HG03064 (cell line): ENCODE data around the gene C11orf86.
"Not testable (repeated sequence)": the region's sequence is repeated elsewhere in the genome, so short reads cannot be mapped to it uniquely, and the experiment has no call there.

Source experiments
- ATAC-seq: cut with Tn5 transposase; IDR thresholded peaks from one replicate; pipeline ENCODE4 v1.9.1; 2021; ENCODE audit warnings: low read depth; ENCODE audit not compliant: unreplicated experiment

The C11orf86 gene

GRCh38 chr11:66987924-66988637 lies 13.0 kb downstream of the C11orf86 start:
- ATAC-seq = no peak

GRCh38 chr11:66988741-66989140 lies 13.6 kb downstream of the C11orf86 start:
- ATAC-seq = not testable (repeated sequence)

GRCh38 chr11:66989360-66989759 lies 14.3 kb downstream of the C11orf86 start:
- not testable (repeated sequence) for ATAC-seq

GRCh38 chr11:66992041-66992440 lies 16.9 kb downstream of the C11orf86 start:
- ATAC-seq = no peak

- ATAC-seq = no peak
These were observed 21.6 kb downstream of the C11orf86 start for GRCh38 chr11:66996609-66997273.

- no peak for ATAC-seq
These were observed 24.5 kb downstream of the C11orf86 start for GRCh38 chr11:66999555-66999954.

GRCh38 chr11:67001332-67001731 lies 26.2 kb downstream of the C11orf86 start:
- no peak for ATAC-seq

GRCh38 chr11:67002297-67002913 lies 27.3 kb downstream of the C11orf86 start:
- ATAC-seq = no peak

GRCh38 chr11:67002921-67003411 lies 27.9 kb downstream of the C11orf86 start:
- no peak for ATAC-seq

- ATAC-seq = not testable (repeated sequence)
These were observed 30.1 kb downstream of the C11orf86 start for GRCh38 chr11:67005200-67005599.

- ATAC-seq = no peak
These were observed 31.2 kb downstream of the C11orf86 start for GRCh38 chr11:67006029-67006884.

- ATAC-seq = no peak
These were observed 32.0 kb downstream of the C11orf86 start for GRCh38 chr11:67007126-67007525.

- ATAC-seq = no peak
These were observed 35.3 kb downstream of the C11orf86 start for GRCh38 chr11:67010296-67010905.

GRCh38 chr11:67013511-67014045 lies 38.5 kb downstream of the C11orf86 start:
- no peak for ATAC-seq

GRCh38 chr11:67014343-67014742 lies 39.2 kb downstream of the C11orf86 start:
- ATAC-seq = no peak

GRCh38 chr11:67015048-67015447 lies 39.9 kb downstream of the C11orf86 start:
- ATAC-seq = no peak

GRCh38 chr11:67016550-67016949 lies 41.4 kb downstream of the C11orf86 start:
- no peak for ATAC-seq

GRCh38 chr11:67020949-67021348 lies 45.8 kb downstream of the C11orf86 start:
- ATAC-seq = no peak

GRCh38 chr11:67022341-67022933 lies 47.3 kb downstream of the C11orf86 start:
- no peak for ATAC-seq
